Stomach (tissue), 9 donors: ENCODE data around the gene OPRL1. TPM values are rescaled to one million over a fixed set of nuclear protein-coding genes. Genes with fewer than 3 reads are reported as not detected.

ENCODE experiments used
- DNase-seq, 2 donors: peaks; one replicate each; pipeline versions ENCODE4 v3.0.0 to v3.0.0-alpha.2; 2013 to 2019
- H3K27ac ChIP-seq, 5 donors: fragments of 200-600 bp in 4 of 5; sonication (generic) in 4 of 5; one replicate each; pipeline ENCODE4 v1.5.1; 2013 to 2019; ENCODE audit warnings: mild to moderate bottlenecking in 1 of 5, moderate library complexity in 1 of 5
- H3K27me3 ChIP-seq, 3 donors: fragments of 200-600 bp; sonication (generic); one replicate each; pipeline ENCODE4 v1.5.1; 2017 to 2019; ENCODE audit warnings: mixed run types in 1 of 3
- H3K36me3 ChIP-seq, 4 donors: fragments of 200-600 bp; sonication (generic); 1 replicate in 3 of 4; 2 replicates in 1 of 4; pipeline ENCODE4 v1.5.1; 2016 to 2019
- H3K4me1 ChIP-seq, 4 donors: fragments of 200-600 bp; sonication (generic); one replicate each; pipeline ENCODE4 v1.5.1; 2016 to 2019
- H3K4me3 ChIP-seq, 4 donors: fragments of 200-600 bp; sonication (generic) in 3 of 4; one replicate each; pipeline ENCODE4 v1.5.1; 2016 to 2019; ENCODE audit warnings: mild to moderate bottlenecking in 1 of 4
- H3K9me3 ChIP-seq, 4 donors: fragments of 200-600 bp; sonication (generic); one replicate each; pipeline ENCODE4 v1.5.1; 2016 to 2019
- EP300 ChIP-seq: sonication (generic); formaldehyde crosslinking; IDR thresholded peaks from one replicate; pipeline ENCODE4 v1.6.1; 2017; ENCODE audit warnings: antibody characterized with exemption
- POLR2A ChIP-seq, 4 donors: fragments of 450-650 bp; IDR thresholded peaks; one replicate each; pipeline ENCODE4 v1.6.1; 2016; ENCODE audit warnings: antibody characterized with exemption in 4 of 4, control low read depth in 2 of 4, mild to moderate bottlenecking in 1 of 4, moderate library complexity in 1 of 4
- POLR2AphosphoS5 ChIP-seq, 3 donors: sonication (generic); formaldehyde crosslinking; IDR thresholded peaks; one replicate each; pipeline ENCODE4 v1.6.1; 2016; ENCODE audit warnings: antibody characterized with exemption in 3 of 3
- WGBS, 5 donors: extraction: QIAGEN DNeasy Blood & Tissue Kit in 3 of 5; methylation state at CpG; one replicate each; pipeline versions ENCODE4 v1.1.5 to v1.1.7; 2013 to 2018; 5-methylcytosine and 5-hydroxymethylcytosine counted together
- intact Hi-C: fragments of 100-400 bp; cut with DNase I; formaldehyde crosslinking; loops from one replicate; pipeline ENCODE4 v1.15.1; 2023; ENCODE audit warnings: low total_unique reads
- polyA plus RNA-seq, 3 donors: library from polyadenylated mRNA; stranded (reverse); fragments of 200-250 nt; gene quantifications; one replicate each; pipeline ENCODE4 v1.2.3, GENCODE V29; 2013
- total RNA-seq, 5 donors: library from RNA; depleted of rRNA; stranded (reverse); fragments of >200 nt; gene quantifications; one replicate each; pipeline versions ENCODE4 v1.1.0 to v1.2.3, GENCODE V29; 2014 to 2016
- TF ChIP-seq, protein P1 (sequence below), 7 experiments: fragments of 450-650 bp in 4 of 7; fragments of 200-600 bp in 3 of 7; sonication (generic) in 3 of 7; IDR thresholded peaks; one replicate each; pipeline ENCODE4 v1.5.1; 2016 to 2019; ENCODE audit warnings: antibody characterized with exemption in 7 of 7, control low read depth in 2 of 7, mild to moderate bottlenecking in 1 of 7
- donor health status: healthy with polysubstance abuse.
- donor health status: Bipolar disorder and iron deficiency.
- donor health status: healthy.

The OPRL1 gene
- total and polyA plus RNA-seq, 8 donors: 0.18 to 4.7 (median 0.40) TPM; not detected in 4

DNA sequence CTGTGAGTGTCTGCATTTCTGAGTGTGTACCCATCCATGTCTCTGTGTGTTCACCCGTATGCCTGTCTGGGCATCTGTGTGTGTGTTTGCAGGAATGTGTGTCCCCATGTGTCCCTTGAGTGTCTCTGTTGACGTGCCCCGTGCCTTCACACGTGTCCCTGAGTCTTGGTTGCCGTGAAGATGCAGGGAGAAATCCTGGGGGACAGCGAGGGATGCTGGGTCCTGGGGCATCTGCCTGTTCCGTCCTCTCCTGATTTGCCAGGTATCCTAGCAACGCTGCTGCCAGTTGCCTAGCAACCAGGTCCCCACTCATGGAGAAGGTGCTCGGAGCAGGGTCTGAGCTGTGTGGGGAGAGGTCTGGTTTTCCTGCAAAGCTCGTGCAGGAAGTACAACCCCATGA, 10.3 kb downstream of the OPRL1 start:
- intact Hi-C loops: no loop called here
- no peaks in the 10 kb centered on the region for H3K4me1 ChIP-seq
- TF ChIP-seq, protein P1, sequence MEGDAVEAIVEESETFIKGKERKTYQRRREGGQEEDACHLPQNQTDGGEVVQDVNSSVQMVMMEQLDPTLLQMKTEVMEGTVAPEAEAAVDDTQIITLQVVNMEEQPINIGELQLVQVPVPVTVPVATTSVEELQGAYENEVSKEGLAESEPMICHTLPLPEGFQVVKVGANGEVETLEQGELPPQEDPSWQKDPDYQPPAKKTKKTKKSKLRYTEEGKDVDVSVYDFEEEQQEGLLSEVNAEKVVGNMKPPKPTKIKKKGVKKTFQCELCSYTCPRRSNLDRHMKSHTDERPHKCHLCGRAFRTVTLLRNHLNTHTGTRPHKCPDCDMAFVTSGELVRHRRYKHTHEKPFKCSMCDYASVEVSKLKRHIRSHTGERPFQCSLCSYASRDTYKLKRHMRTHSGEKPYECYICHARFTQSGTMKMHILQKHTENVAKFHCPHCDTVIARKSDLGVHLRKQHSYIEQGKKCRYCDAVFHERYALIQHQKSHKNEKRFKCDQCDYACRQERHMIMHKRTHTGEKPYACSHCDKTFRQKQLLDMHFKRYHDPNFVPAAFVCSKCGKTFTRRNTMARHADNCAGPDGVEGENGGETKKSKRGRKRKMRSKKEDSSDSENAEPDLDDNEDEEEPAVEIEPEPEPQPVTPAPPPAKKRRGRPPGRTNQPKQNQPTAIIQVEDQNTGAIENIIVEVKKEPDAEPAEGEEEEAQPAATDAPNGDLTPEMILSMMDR (IDR thresholded peaks at IDR 0.05): no peak
- TF ChIP-seq POLR2AphosphoS5 (IDR thresholded peaks at IDR 0.05) (no peak), POLR2A (IDR thresholded peaks at IDR 0.05) (no peak), EP300 (no peak)
- no peak overlapping the region for H3K27ac ChIP-seq
- WGBS, 5 donors: 32 to 64% (median 50%) methylated on average over 9 to 10 of the region's 10 CpGs
- peaks cover 0 to 45% (median 18%) of the 10 kb centered on the region in 3 donors for H3K27me3 ChIP-seq
- peaks cover 0 to 5% (median 0%) of the 10 kb centered on the region in 4 donors for H3K9me3 ChIP-seq
- H3K36me3 ChIP-seq: no peaks in the 10 kb centered on the region
- DNase-seq: no peak
- H3K4me3 ChIP-seq: no peak overlapping the region

DNA sequence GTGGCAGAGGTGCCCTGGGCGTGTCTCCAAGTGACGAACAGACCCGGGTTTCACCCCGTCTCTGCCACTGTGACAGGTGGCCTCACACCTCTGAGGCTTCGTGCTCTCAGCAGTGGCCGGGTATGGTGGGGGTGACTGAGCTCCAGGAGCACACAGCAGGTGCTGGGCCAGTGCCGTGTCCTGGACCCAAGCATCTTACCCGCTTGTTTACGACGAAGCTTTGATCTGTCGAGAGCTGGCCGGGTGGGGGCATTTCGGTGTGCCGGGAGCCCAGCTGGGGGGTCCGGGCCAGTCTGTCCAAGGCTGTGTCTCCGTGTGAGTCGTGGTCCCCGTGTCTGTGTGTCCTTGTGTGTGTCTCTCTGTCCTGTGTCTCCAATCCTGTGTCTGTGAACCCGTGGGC, 11.5 kb downstream of the OPRL1 start:
- Histone ChIP-seq H3K4me3 (no peak overlapping the region), H3K27me3 (peaks cover 0 to 44% (median 12%) of the 10 kb centered on the region in 3 donors), H3K36me3 (no peaks in the 10 kb centered on the region), H3K9me3 (peaks cover 0 to 5% (median 0%) of the 10 kb centered on the region in 4 donors), H3K27ac (no peak overlapping the region), H3K4me1 (no peaks in the 10 kb centered on the region)
- no peak for DNase-seq
- TF ChIP-seq, protein P1 (IDR thresholded peaks at IDR 0.05): no peak
- TF ChIP-seq EP300: no peak
- TF ChIP-seq POLR2AphosphoS5 (IDR thresholded peaks at IDR 0.05): no peak
- TF ChIP-seq POLR2A (IDR thresholded peaks at IDR 0.05): no peak
- WGBS, 5 donors: 65 to 77% (median 70%) methylated on average over 10 to 19 of the region's 19 CpGs
- intact Hi-C loops: no loop called here

DNA sequence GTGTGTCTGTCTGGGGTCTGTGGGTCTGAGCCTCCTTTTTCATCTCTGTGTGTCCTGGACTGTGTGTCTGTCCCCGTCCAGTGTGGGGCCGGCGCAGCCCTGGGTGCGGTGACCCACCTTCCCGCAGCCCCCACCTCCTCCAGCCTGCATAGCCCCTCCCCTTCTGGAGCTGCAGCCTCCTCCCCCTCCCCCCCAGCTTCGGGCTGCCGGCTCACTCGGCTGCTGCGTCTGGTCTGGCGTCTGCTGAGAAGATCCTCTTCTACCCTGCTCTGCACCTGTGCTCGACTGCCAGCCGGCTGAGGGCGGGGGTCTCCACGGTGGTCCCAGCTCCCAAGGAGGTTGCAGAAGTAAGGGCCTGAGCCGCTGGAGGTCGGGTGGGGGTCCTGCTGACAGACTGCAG, 11.9 kb downstream of the OPRL1 start:
- H3K27me3 ChIP-seq: peaks cover 0 to 46% (median 7%) of the 10 kb centered on the region in 3 donors
- H3K4me1 ChIP-seq: no peaks in the 10 kb centered on the region
- peak in 1 of 2 donors; percentile 50 for DNase-seq
- peaks cover 0 to 5% (median 0%) of the 10 kb centered on the region in 4 donors for H3K9me3 ChIP-seq
- H3K4me3 ChIP-seq: no peak overlapping the region
- no peak overlapping the region for H3K27ac ChIP-seq
- intact Hi-C loops: no loop called here
- no peaks in the 10 kb centered on the region for H3K36me3 ChIP-seq
- 14 to 24% (median 16%) methylated on average over 9 to 16 of the region's 16 CpGs for WGBS, 5 donors
- TF ChIP-seq POLR2A (IDR thresholded peaks at IDR 0.05) (no peak), POLR2AphosphoS5 (IDR thresholded peaks at IDR 0.05) (no peak), EP300 (no peak)
- TF ChIP-seq, protein P1 (IDR thresholded peaks at IDR 0.05): no peak

DNA sequence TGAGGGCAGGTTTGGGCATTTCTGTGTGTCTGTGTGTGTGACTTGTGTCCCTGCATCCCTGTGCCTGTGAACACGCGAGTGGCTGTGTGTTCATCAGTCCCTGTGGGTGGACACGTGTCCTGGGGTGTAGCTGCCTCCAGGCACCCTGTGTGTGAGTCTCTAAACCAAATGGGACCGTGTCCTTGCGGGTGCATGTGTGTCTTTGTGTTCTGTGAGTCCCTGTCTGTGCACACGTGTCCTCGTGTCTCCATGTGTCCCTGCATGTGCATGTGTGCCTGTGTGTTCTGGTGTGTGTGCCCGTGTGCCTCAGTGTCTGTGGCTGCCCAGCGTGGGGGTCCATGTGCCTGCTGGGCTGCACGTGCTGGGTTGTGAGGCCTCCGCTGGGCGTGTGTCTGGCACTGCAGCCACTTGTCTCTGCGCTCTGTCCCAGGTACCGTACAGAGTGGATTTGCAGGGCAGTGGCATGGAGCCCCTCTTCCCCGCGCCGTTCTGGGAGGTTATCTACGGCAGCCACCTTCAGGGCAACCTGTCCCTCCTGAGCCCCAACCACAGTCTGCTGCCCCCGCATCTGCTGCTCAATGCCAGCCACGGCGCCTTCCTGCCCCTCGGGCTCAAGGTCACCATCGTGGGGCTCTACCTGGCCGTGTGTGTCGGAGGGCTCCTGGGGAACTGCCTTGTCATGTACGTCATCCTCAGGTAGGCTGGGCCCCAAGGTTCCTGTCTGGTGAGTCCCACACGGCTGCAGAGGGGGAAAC, 12.6 kb downstream of the OPRL1 start:
- no peak overlapping the region for H3K4me3 ChIP-seq
- peaks cover 0 to 5% (median 0%) of the 10 kb centered on the region in 4 donors for H3K9me3 ChIP-seq
- no peaks in the 10 kb centered on the region for H3K4me1 ChIP-seq
- 36 to 43% (median 38%) methylated on average over 10 to 27 of the region's 27 CpGs for WGBS, 5 donors
- no peaks in the 10 kb centered on the region for H3K36me3 ChIP-seq
- no peak for DNase-seq
- no peak overlapping the region for H3K27ac ChIP-seq
- intact Hi-C loops: no loop called here
- TF ChIP-seq POLR2A (IDR thresholded peaks at IDR 0.05) (no peak), POLR2AphosphoS5 (IDR thresholded peaks at IDR 0.05) (no peak), EP300 (no peak)
- TF ChIP-seq, protein P1 (IDR thresholded peaks at IDR 0.05): no peak
- peaks cover 0 to 46% (median 7%) of the 10 kb centered on the region in 3 donors for H3K27me3 ChIP-seq
